ENCODE results near the gene PADI3. TPM values are rescaled to one million over a fixed set of nuclear protein-coding genes. Genes with fewer than 3 reads are reported as not detected.

Gene PADI3
- total and polyA plus RNA-seq, 2 donors (not counting 1 experiment from before 2014, with no cell fraction given): not detected

GRCh38 chr1:17265950-17266349, 17.1 kb downstream of the PADI3 start:
- no peaks in the 10 kb centered on the region for H3K9me3 ChIP-seq (ENCODE audit: control insufficient read depth, insufficient read depth, low read depth, low read length)
- no peaks in the 10 kb centered on the region for H3K79me2 ChIP-seq (ENCODE audit: control insufficient read depth, insufficient read depth, low read length)
- no peaks in the 10 kb centered on the region for H3K4me1 ChIP-seq (ENCODE audit: control insufficient read depth, extremely low read depth, insufficient read depth, low read length)
- no peak overlapping the region for H3K27ac ChIP-seq (ENCODE audit: insufficient read depth, low read length)
- H3K9ac ChIP-seq (ENCODE audit: insufficient read depth, low read length): no peak overlapping the region
- H3K36me3 ChIP-seq (ENCODE audit: control insufficient read depth, insufficient read depth, low read length): no peaks in the 10 kb centered on the region
- H3K27me3 ChIP-seq (ENCODE audit: control insufficient read depth, insufficient read depth, low read length): peaks cover 4% of the 10 kb centered on the region
- no peak for DNase-seq (ENCODE audit: low read depth in 2 of 2)
- no peak for TF ChIP-seq CTCF (conservative IDR thresholded peaks at IDR 0.05 in 1 of 2, IDR thresholded peaks at IDR 0.05 in 1 of 2; ENCODE audit: low read depth in 1 of 2, low read length in 2 of 2)
- TF ChIP-seq EZH2 (IDR thresholded peaks at IDR 0.05; ENCODE audit: low read length, missing control alignments): no peak
- H4K20me1 ChIP-seq (ENCODE audit: control insufficient read depth, extremely low read depth, insufficient read depth, low read length): no peaks in the 10 kb centered on the region
- no peak overlapping the region for H3K4me2 ChIP-seq (ENCODE audit: extremely low read depth, insufficient read depth, low read length)
- no peak overlapping the region for H3K4me3 ChIP-seq (replicated peaks in 1 of 4; ENCODE audit: control extremely low read depth in 1 of 4, insufficient read depth in 1 of 4, low read depth in 3 of 4, low read length in 4 of 4)
- no peak overlapping the region for H2AFZ ChIP-seq (ENCODE audit: low read length)

GRCh38 chr1:17270891-17271765, 22.2 kb downstream of the PADI3 start:
- no peak for DNase-seq (ENCODE audit: low read depth in 2 of 2)
- no peaks in the 10 kb centered on the region for H3K27me3 ChIP-seq (ENCODE audit: control insufficient read depth, insufficient read depth, low read length)
- no peaks in the 10 kb centered on the region for H3K79me2 ChIP-seq (ENCODE audit: control insufficient read depth, insufficient read depth, low read length)
- H3K4me1 ChIP-seq (ENCODE audit: control insufficient read depth, extremely low read depth, insufficient read depth, low read length): no peaks in the 10 kb centered on the region
- no peak overlapping the region for H3K4me3 ChIP-seq (replicated peaks in 1 of 4; ENCODE audit: control extremely low read depth in 1 of 4, insufficient read depth in 1 of 4, low read depth in 3 of 4, low read length in 4 of 4)
- H2AFZ ChIP-seq (ENCODE audit: low read length): no peak overlapping the region
- H3K27ac ChIP-seq (ENCODE audit: insufficient read depth, low read length): no peak overlapping the region
- no peak for TF ChIP-seq CTCF (conservative IDR thresholded peaks at IDR 0.05 in 1 of 2, IDR thresholded peaks at IDR 0.05 in 1 of 2; ENCODE audit: low read depth in 1 of 2, low read length in 2 of 2)
- no peak for TF ChIP-seq EZH2 (IDR thresholded peaks at IDR 0.05; ENCODE audit: low read length, missing control alignments)
- H3K36me3 ChIP-seq (ENCODE audit: control insufficient read depth, insufficient read depth, low read length): no peaks in the 10 kb centered on the region
- H3K9me3 ChIP-seq (ENCODE audit: control insufficient read depth, insufficient read depth, low read depth, low read length): no peaks in the 10 kb centered on the region
- H3K9ac ChIP-seq (ENCODE audit: insufficient read depth, low read length): no peak overlapping the region
- H4K20me1 ChIP-seq (ENCODE audit: control insufficient read depth, extremely low read depth, insufficient read depth, low read length): no peaks in the 10 kb centered on the region
- no peak overlapping the region for H3K4me2 ChIP-seq (ENCODE audit: extremely low read depth, insufficient read depth, low read length)

GRCh38 chr1:17272066-17272465, 23.2 kb downstream of the PADI3 start:
- no peak overlapping the region for H2AFZ ChIP-seq (ENCODE audit: low read length)
- no peaks in the 10 kb centered on the region for H3K9me3 ChIP-seq (ENCODE audit: control insufficient read depth, insufficient read depth, low read depth, low read length)
- H3K4me3 ChIP-seq (replicated peaks in 1 of 4; ENCODE audit: control extremely low read depth in 1 of 4, insufficient read depth in 1 of 4, low read depth in 3 of 4, low read length in 4 of 4): no peak overlapping the region
- H3K4me1 ChIP-seq (ENCODE audit: control insufficient read depth, extremely low read depth, insufficient read depth, low read length): no peaks in the 10 kb centered on the region
- no peak for DNase-seq (ENCODE audit: low read depth in 2 of 2)
- TF ChIP-seq CTCF (conservative IDR thresholded peaks at IDR 0.05 in 1 of 2, IDR thresholded peaks at IDR 0.05 in 1 of 2; ENCODE audit: low read depth in 1 of 2, low read length in 2 of 2) (no peak), EZH2 (IDR thresholded peaks at IDR 0.05; ENCODE audit: low read length, missing control alignments) (no peak)
- no peaks in the 10 kb centered on the region for H3K79me2 ChIP-seq (ENCODE audit: control insufficient read depth, insufficient read depth, low read length)
- H3K27me3 ChIP-seq (ENCODE audit: control insufficient read depth, insufficient read depth, low read length): no peaks in the 10 kb centered on the region
- H3K36me3 ChIP-seq (ENCODE audit: control insufficient read depth, insufficient read depth, low read length): no peaks in the 10 kb centered on the region
- H3K9ac ChIP-seq (ENCODE audit: insufficient read depth, low read length): no peak overlapping the region
- H3K4me2 ChIP-seq (ENCODE audit: extremely low read depth, insufficient read depth, low read length): no peak overlapping the region
- no peaks in the 10 kb centered on the region for H4K20me1 ChIP-seq (ENCODE audit: control insufficient read depth, extremely low read depth, insufficient read depth, low read length)
- H3K27ac ChIP-seq (ENCODE audit: insufficient read depth, low read length): no peak overlapping the region
